ENCODE measurements around the gene IRGC.

IRGC gene

GRCh38 chr19:43691755-43692154 is 24.1 kb upstream of the IRGC start:
- DNase-seq, result no peak

- no peak for DNase-seq
These were observed 23.5 kb upstream of the IRGC start for GRCh38 chr19:43692385-43692784.

- no peak for DNase-seq
These were observed 23.0 kb upstream of the IRGC start for GRCh38 chr19:43692877-43693276.

GRCh38 chr19:43694553-43694952 is 21.3 kb upstream of the IRGC start:
- DNase-seq, result no peak

- DNase-seq, result no peak
These were observed 19.7 kb upstream of the IRGC start for GRCh38 chr19:43695985-43696704.

- DNase-seq, result no peak
These were observed 18.6 kb upstream of the IRGC start for GRCh38 chr19:43697295-43697694.

GRCh38 chr19:43699506-43700394 is 16.1 kb upstream of the IRGC start:
- peak; percentile 68 for DNase-seq

GRCh38 chr19:43700395-43701000 is 15.4 kb upstream of the IRGC start:
- peak; percentile 68 for DNase-seq

- no peak for DNase-seq
These were observed 11.7 kb upstream of the IRGC start for GRCh38 chr19:43704002-43704705.

- no peak for DNase-seq
These were observed 10.1 kb upstream of the IRGC start for GRCh38 chr19:43705729-43706128.

GRCh38 chr19:43707158-43707712 is 8.6 kb upstream of the IRGC start:
- DNase-seq, result no peak

- no peak for DNase-seq
These were observed 7.2 kb upstream of the IRGC start for GRCh38 chr19:43708716-43709115.

GRCh38 chr19:43711751-43712355 is 4.0 kb upstream of the IRGC start:
- no peak for DNase-seq

- DNase-seq, result no peak
These were observed 2.7 kb upstream of the IRGC start for GRCh38 chr19:43713208-43713607.

GRCh38 chr19:43718627-43719377 is 2.9 kb downstream of the IRGC start:
- DNase-seq, result no peak

- no peak for DNase-seq
These were observed 3.5 kb downstream of the IRGC start for GRCh38 chr19:43719378-43719868.

- no peak for DNase-seq
These were observed 4.0 kb downstream of the IRGC start for GRCh38 chr19:43719918-43720317.

- no peak for DNase-seq
These were observed 5.1 kb downstream of the IRGC start for GRCh38 chr19:43720936-43721335.

GRCh38 chr19:43721469-43722048 is 5.7 kb downstream of the IRGC start:
- no peak for DNase-seq

- DNase-seq, result no peak
These were observed 7.7 kb downstream of the IRGC start for GRCh38 chr19:43723588-43723987.

- no peak for DNase-seq
These were observed 9.0 kb downstream of the IRGC start for GRCh38 chr19:43724896-43725295.

Measured in right hindlimb (tissue), 1 donor.